WTC11 (cell line): ENCODE results near the gene SPTLC2.
"Not testable (repeated sequence)": the region's sequence is repeated elsewhere in the genome, so short reads cannot be mapped to it uniquely, and the experiment has no call there.

ENCODE experiments used
- ATF6 ChIP-seq: sonication (generic); formaldehyde crosslinking; IDR thresholded peaks from 2 replicates; pipeline ENCODE4 v1.8.1; 2023; ENCODE audit warnings: mild to moderate bottlenecking, missing genetic modification reagents
- FOXP1 ChIP-seq: sonication (generic); formaldehyde crosslinking; IDR thresholded peaks from 2 replicates; pipeline ENCODE4 v1.8.0; 2022; ENCODE audit warnings: missing genetic modification reagents, mild to moderate bottlenecking, moderate library complexity, borderline replicate concordance
- JUN ChIP-seq: sonication (generic); formaldehyde crosslinking; IDR thresholded peaks from 2 replicates; pipeline ENCODE4 v1.8.0; 2023; ENCODE audit warnings: mild to moderate bottlenecking, missing genetic modification reagents
- NFYB ChIP-seq: sonication (generic); formaldehyde crosslinking; conservative IDR thresholded peaks from 2 replicates; pipeline ENCODE4 v1.8.0; 2022; ENCODE audit warnings: low read depth, missing genetic modification reagents
- NR1H2 ChIP-seq: sonication (generic); formaldehyde crosslinking; IDR thresholded peaks from 2 replicates; pipeline ENCODE4 v1.9.0; 2021; ENCODE audit warnings: mild to moderate bottlenecking, moderate library complexity, missing genetic modification reagents
- SMAD3 ChIP-seq: sonication (generic); formaldehyde crosslinking; IDR thresholded peaks from 2 replicates; pipeline ENCODE4 v1.8.0; 2022; ENCODE audit warnings: missing genetic modification reagents, mild to moderate bottlenecking, borderline replicate concordance
- TEAD4 ChIP-seq: sonication (generic); formaldehyde crosslinking; IDR thresholded peaks from 2 replicates; pipeline ENCODE4 v1.8.0; 2022; ENCODE audit warnings: mild to moderate bottlenecking, missing genetic modification reagents
- TP53 ChIP-seq: sonication (generic); formaldehyde crosslinking; IDR thresholded peaks from 2 replicates; pipeline ENCODE4 v1.8.1; 2023; ENCODE audit warnings: mild to moderate bottlenecking, missing genetic modification reagents
- TF ChIP-seq, protein P1 (sequence below): fragments of 200-600 bp; IDR thresholded peaks from 2 replicates; pipeline ENCODE4 v1.8.0; 2022; ENCODE audit warnings: antibody characterized with exemption
- TF ChIP-seq, protein P2 (sequence below): sonication (generic); formaldehyde crosslinking; IDR thresholded peaks from 2 replicates; pipeline ENCODE4 v1.8.0; 2022; ENCODE audit warnings: missing genetic modification reagents
- TF ChIP-seq, protein P3 (sequence below): sonication (generic); formaldehyde crosslinking; IDR thresholded peaks from 2 replicates; pipeline ENCODE4 v1.8.1; 2022; ENCODE audit warnings: low read depth, mild to moderate bottlenecking, moderate library complexity, missing genetic modification reagents, borderline replicate concordance
- TF ChIP-seq, protein P4 (sequence below): sonication (generic); formaldehyde crosslinking; IDR thresholded peaks from 2 replicates; pipeline ENCODE4 v1.8.1; 2022; ENCODE audit warnings: low read depth, missing genetic modification reagents, borderline replicate concordance

- TF ChIP-seq, protein P1, sequence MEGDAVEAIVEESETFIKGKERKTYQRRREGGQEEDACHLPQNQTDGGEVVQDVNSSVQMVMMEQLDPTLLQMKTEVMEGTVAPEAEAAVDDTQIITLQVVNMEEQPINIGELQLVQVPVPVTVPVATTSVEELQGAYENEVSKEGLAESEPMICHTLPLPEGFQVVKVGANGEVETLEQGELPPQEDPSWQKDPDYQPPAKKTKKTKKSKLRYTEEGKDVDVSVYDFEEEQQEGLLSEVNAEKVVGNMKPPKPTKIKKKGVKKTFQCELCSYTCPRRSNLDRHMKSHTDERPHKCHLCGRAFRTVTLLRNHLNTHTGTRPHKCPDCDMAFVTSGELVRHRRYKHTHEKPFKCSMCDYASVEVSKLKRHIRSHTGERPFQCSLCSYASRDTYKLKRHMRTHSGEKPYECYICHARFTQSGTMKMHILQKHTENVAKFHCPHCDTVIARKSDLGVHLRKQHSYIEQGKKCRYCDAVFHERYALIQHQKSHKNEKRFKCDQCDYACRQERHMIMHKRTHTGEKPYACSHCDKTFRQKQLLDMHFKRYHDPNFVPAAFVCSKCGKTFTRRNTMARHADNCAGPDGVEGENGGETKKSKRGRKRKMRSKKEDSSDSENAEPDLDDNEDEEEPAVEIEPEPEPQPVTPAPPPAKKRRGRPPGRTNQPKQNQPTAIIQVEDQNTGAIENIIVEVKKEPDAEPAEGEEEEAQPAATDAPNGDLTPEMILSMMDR = not testable (repeated sequence)
- not testable (repeated sequence) for TF ChIP-seq SMAD3 (CRISPR knock-in tag); TEAD4 (CRISPR knock-in tag); JUN (CRISPR knock-in tag); FOXP1 (CRISPR knock-in tag); NFYB (CRISPR knock-in tag); ATF6; NR1H2 (CRISPR knock-in tag); TP53 (CRISPR knock-in tag)
- TF ChIP-seq, protein P2, sequence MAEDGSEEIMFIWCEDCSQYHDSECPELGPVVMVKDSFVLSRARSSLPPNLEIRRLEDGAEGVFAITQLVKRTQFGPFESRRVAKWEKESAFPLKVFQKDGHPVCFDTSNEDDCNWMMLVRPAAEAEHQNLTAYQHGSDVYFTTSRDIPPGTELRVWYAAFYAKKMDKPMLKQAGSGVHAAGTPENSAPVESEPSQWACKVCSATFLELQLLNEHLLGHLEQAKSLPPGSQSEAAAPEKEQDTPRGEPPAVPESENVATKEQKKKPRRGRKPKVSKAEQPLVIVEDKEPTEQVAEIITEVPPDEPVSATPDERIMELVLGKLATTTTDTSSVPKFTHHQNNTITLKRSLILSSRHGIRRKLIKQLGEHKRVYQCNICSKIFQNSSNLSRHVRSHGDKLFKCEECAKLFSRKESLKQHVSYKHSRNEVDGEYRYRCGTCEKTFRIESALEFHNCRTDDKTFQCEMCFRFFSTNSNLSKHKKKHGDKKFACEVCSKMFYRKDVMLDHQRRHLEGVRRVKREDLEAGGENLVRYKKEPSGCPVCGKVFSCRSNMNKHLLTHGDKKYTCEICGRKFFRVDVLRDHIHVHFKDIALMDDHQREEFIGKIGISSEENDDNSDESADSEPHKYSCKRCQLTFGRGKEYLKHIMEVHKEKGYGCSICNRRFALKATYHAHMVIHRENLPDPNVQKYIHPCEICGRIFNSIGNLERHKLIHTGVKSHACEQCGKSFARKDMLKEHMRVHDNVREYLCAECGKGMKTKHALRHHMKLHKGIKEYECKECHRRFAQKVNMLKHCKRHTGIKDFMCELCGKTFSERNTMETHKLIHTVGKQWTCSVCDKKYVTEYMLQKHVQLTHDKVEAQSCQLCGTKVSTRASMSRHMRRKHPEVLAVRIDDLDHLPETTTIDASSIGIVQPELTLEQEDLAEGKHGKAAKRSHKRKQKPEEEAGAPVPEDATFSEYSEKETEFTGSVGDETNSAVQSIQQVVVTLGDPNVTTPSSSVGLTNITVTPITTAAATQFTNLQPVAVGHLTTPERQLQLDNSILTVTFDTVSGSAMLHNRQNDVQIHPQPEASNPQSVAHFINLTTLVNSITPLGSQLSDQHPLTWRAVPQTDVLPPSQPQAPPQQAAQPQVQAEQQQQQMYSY (CRISPR knock-in tag) = not testable (repeated sequence)
- TF ChIP-seq, protein P3, sequence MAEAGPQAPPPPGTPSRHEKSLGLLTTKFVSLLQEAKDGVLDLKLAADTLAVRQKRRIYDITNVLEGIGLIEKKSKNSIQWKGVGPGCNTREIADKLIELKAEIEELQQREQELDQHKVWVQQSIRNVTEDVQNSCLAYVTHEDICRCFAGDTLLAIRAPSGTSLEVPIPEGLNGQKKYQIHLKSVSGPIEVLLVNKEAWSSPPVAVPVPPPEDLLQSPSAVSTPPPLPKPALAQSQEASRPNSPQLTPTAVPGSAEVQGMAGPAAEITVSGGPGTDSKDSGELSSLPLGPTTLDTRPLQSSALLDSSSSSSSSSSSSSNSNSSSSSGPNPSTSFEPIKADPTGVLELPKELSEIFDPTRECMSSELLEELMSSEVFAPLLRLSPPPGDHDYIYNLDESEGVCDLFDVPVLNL = not testable (repeated sequence)
- TF ChIP-seq, protein P4, sequence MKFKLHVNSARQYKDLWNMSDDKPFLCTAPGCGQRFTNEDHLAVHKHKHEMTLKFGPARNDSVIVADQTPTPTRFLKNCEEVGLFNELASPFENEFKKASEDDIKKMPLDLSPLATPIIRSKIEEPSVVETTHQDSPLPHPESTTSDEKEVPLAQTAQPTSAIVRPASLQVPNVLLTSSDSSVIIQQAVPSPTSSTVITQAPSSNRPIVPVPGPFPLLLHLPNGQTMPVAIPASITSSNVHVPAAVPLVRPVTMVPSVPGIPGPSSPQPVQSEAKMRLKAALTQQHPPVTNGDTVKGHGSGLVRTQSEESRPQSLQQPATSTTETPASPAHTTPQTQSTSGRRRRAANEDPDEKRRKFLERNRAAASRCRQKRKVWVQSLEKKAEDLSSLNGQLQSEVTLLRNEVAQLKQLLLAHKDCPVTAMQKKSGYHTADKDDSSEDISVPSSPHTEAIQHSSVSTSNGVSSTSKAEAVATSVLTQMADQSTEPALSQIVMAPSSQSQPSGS (CRISPR knock-in tag) = not testable (repeated sequence)
Observed at GRCh38 chr14:77635869-77636268, 19.4 kb upstream of the SPTLC2 start.
